Stimulated activated CD8-positive, alpha-beta memory T cell treated with anti-CD3 and anti-CD28 coated beads, Interleukin-15, amount 100 ng/mL, for 1 hour (primary cell): ENCODE results near the gene ATP10D.
"Not testable (repeated sequence)": the region's sequence is repeated elsewhere in the genome, so short reads cannot be mapped to it uniquely, and the experiment has no call there.

Experiments
- DNase-seq: peaks from one replicate; pipeline ENCODE4 v3.0.0-alpha.2; 2020; ENCODE audit warnings: low read depth

Gene ATP10D

GRCh38 chr4:47535567-47536147 lies 50.6 kb downstream of the ATP10D start:
- DNase-seq: no peak

GRCh38 chr4:47536966-47537365 lies 51.9 kb downstream of the ATP10D start:
- DNase-seq: no peak

- DNase-seq: no peak
Observed at GRCh38 chr4:47538111-47538824, 53.2 kb downstream of the ATP10D start.

GRCh38 chr4:47538825-47539154 lies 53.7 kb downstream of the ATP10D start:
- DNase-seq: no peak

- not testable (repeated sequence) for DNase-seq
Observed at GRCh38 chr4:47542640-47543039, 57.6 kb downstream of the ATP10D start.

- DNase-seq: no peak
Observed at GRCh38 chr4:47543331-47543730, 58.3 kb downstream of the ATP10D start.

- not testable (repeated sequence) for DNase-seq
Observed at GRCh38 chr4:47550357-47550756, 65.3 kb downstream of the ATP10D start.

- DNase-seq: no peak
Observed at GRCh38 chr4:47550899-47551548, 65.9 kb downstream of the ATP10D start.

GRCh38 chr4:47551682-47552081 lies 66.6 kb downstream of the ATP10D start:
- no peak for DNase-seq

GRCh38 chr4:47553329-47554125 lies 68.5 kb downstream of the ATP10D start:
- no peak for DNase-seq

- DNase-seq: not testable (repeated sequence)
Observed at GRCh38 chr4:47555920-47556319, 70.8 kb downstream of the ATP10D start.

GRCh38 chr4:47557255-47557654 lies 72.2 kb downstream of the ATP10D start:
- DNase-seq: no peak

GRCh38 chr4:47560682-47561081 lies 75.6 kb downstream of the ATP10D start:
- no peak for DNase-seq

GRCh38 chr4:47561331-47561730 lies 76.3 kb downstream of the ATP10D start:
- DNase-seq: no peak

GRCh38 chr4:47562297-47562696 lies 77.2 kb downstream of the ATP10D start:
- no peak for DNase-seq

GRCh38 chr4:47566566-47566965 lies 81.5 kb downstream of the ATP10D start:
- no peak for DNase-seq

GRCh38 chr4:47566969-47567368 lies 81.9 kb downstream of the ATP10D start:
- no peak for DNase-seq

- DNase-seq: no peak
Observed at GRCh38 chr4:47567511-47567910, 82.4 kb downstream of the ATP10D start.

- no peak for DNase-seq
Observed at GRCh38 chr4:47570816-47571215, 85.7 kb downstream of the ATP10D start.

GRCh38 chr4:47572981-47573380 lies 87.9 kb downstream of the ATP10D start:
- DNase-seq: no peak

- DNase-seq: no peak
Observed at GRCh38 chr4:47577779-47578553, 92.9 kb downstream of the ATP10D start.

GRCh38 chr4:47579235-47579634 lies 94.2 kb downstream of the ATP10D start:
- DNase-seq: no peak
